BLaER1 (cell line): Measurements from ENCODE around the gene ARHGAP22.

Experiments used
- H3K27ac ChIP-seq: shearing (Covaris generic); formaldehyde crosslinking; 2 replicates; pipeline ENCODE4 v1.8.1; 2022
- H3K27me3 ChIP-seq: shearing (Covaris generic); formaldehyde crosslinking; 2 replicates; pipeline ENCODE4 v1.8.1; 2022
- H3K36me3 ChIP-seq: shearing (Covaris generic); formaldehyde crosslinking; 2 replicates; pipeline ENCODE4 v1.8.1; 2022
- H3K4me1 ChIP-seq: shearing (Covaris generic); formaldehyde crosslinking; 2 replicates; pipeline ENCODE4 v1.8.1; 2022
- H3K4me2 ChIP-seq: shearing (Covaris generic); formaldehyde crosslinking; 2 replicates; pipeline ENCODE4 v1.8.1; 2022
- H3K4me3 ChIP-seq: shearing (Covaris generic); formaldehyde crosslinking; 2 replicates; pipeline ENCODE4 v1.8.1; 2022
- H3K9ac ChIP-seq: shearing (Covaris generic); formaldehyde crosslinking; 2 replicates; pipeline ENCODE4 v1.8.1; 2022
- H3K9me3 ChIP-seq: shearing (Covaris generic); formaldehyde crosslinking; 2 replicates; pipeline ENCODE4 v1.8.1; 2022
- H4K20me1 ChIP-seq: shearing (Covaris generic); formaldehyde crosslinking; 2 replicates; pipeline ENCODE4 v1.8.1; 2022
- Cebpa-rat ChIP-seq: shearing (Covaris generic); IDR thresholded peaks from 2 replicates; pipeline ENCODE4 v1.8.1; 2022

ARHGAP22 gene

GRCh38 chr10:48501787-48502771 is 102.8 kb downstream of the ARHGAP22 start:
- no peak for TF ChIP-seq Cebpa-rat
- Histone ChIP-seq H3K9me3 (no peaks in the 10 kb centered on the region), H3K4me1 (0 out of 2 replicates have a peak, but pooled peaks cover 4% of the 10 kb centered on the region), H3K27ac (no peak overlapping the region), H4K20me1 (no peaks in the 10 kb centered on the region), H3K4me2 (no peak overlapping the region), H3K36me3 (no peaks in the 10 kb centered on the region), H3K9ac (no peak overlapping the region), H3K27me3 (no peaks in the 10 kb centered on the region), H3K4me3 (no peak overlapping the region)

- H4K20me1 ChIP-seq = no peaks in the 10 kb centered on the region
- no peaks in the 10 kb centered on the region for H3K27me3 ChIP-seq
These were observed 103.6 kb downstream of the ARHGAP22 start for GRCh38 chr10:48501226-48501625.

GRCh38 chr10:48500771-48501170 is 104.1 kb downstream of the ARHGAP22 start:
- H3K4me1 ChIP-seq = 0 out of 2 replicates have a peak, but pooled peaks cover 4% of the 10 kb centered on the region
- H3K36me3 ChIP-seq = no peaks in the 10 kb centered on the region
- no peak overlapping the region for H3K27ac ChIP-seq
- no peaks in the 10 kb centered on the region for H3K9me3 ChIP-seq
- H4K20me1 ChIP-seq = no peaks in the 10 kb centered on the region
- H3K27me3 ChIP-seq = no peaks in the 10 kb centered on the region
- H3K9ac ChIP-seq = no peak overlapping the region
- H3K4me2 ChIP-seq = no peak overlapping the region
- no peak for TF ChIP-seq Cebpa-rat
- H3K4me3 ChIP-seq = no peak overlapping the region

More at GRCh38 chr10:48501226-48501625, 103.6 kb downstream of the ARHGAP22 start:
- H3K36me3 ChIP-seq = no peaks in the 10 kb centered on the region
- H3K9ac ChIP-seq = no peak overlapping the region
- no peaks in the 10 kb centered on the region for H3K9me3 ChIP-seq
- no peak overlapping the region for H3K4me2 ChIP-seq
- no peak overlapping the region for H3K4me3 ChIP-seq
- TF ChIP-seq Cebpa-rat = no peak
- H3K4me1 ChIP-seq = 0 out of 2 replicates have a peak, but pooled peaks cover 4% of the 10 kb centered on the region
- no peak overlapping the region for H3K27ac ChIP-seq

- TF ChIP-seq Cebpa-rat = no peak
- H4K20me1 ChIP-seq = no peaks in the 10 kb centered on the region
- no peaks in the 10 kb centered on the region for H3K36me3 ChIP-seq
- H3K4me1 ChIP-seq = peaks cover 12% of the 10 kb centered on the region
- no peaks in the 10 kb centered on the region for H3K27me3 ChIP-seq
- no peak overlapping the region for H3K27ac ChIP-seq
- H3K9me3 ChIP-seq = no peaks in the 10 kb centered on the region
- no peak overlapping the region for H3K9ac ChIP-seq
- no peak overlapping the region for H3K4me3 ChIP-seq
- H3K4me2 ChIP-seq = no peak overlapping the region
These were observed 105.8 kb downstream of the ARHGAP22 start for GRCh38 chr10:48498940-48499510.

- TF ChIP-seq Cebpa-rat = no peak
- no peak overlapping the region for H3K4me2 ChIP-seq
- no peaks in the 10 kb centered on the region for H3K27me3 ChIP-seq
- peaks cover 21% of the 10 kb centered on the region for H3K4me1 ChIP-seq
- H3K4me3 ChIP-seq = no peak overlapping the region
- H3K36me3 ChIP-seq = no peaks in the 10 kb centered on the region
- no peaks in the 10 kb centered on the region for H4K20me1 ChIP-seq
- no peak overlapping the region for H3K9ac ChIP-seq
- no peaks in the 10 kb centered on the region for H3K9me3 ChIP-seq
- no peak overlapping the region for H3K27ac ChIP-seq
These were observed 106.8 kb downstream of the ARHGAP22 start for GRCh38 chr10:48497780-48498770.

GRCh38 chr10:48496831-48497779 is 107.8 kb downstream of the ARHGAP22 start:
- no peak for TF ChIP-seq Cebpa-rat
- Histone ChIP-seq H3K4me3 (no peak overlapping the region), H3K4me2 (no peak overlapping the region)

GRCh38 chr10:48496105-48496830 is 108.6 kb downstream of the ARHGAP22 start:
- H3K9me3 ChIP-seq = no peaks in the 10 kb centered on the region
- no peak overlapping the region for H3K27ac ChIP-seq
- H3K9ac ChIP-seq = no peak overlapping the region
- no peak overlapping the region for H3K4me3 ChIP-seq
- no peaks in the 10 kb centered on the region for H3K36me3 ChIP-seq
- H4K20me1 ChIP-seq = no peaks in the 10 kb centered on the region
- H3K27me3 ChIP-seq = no peaks in the 10 kb centered on the region
- H3K4me2 ChIP-seq = no peak overlapping the region
- H3K4me1 ChIP-seq = peaks cover 23% of the 10 kb centered on the region
- no peak for TF ChIP-seq Cebpa-rat

More at GRCh38 chr10:48496831-48497779, 107.8 kb downstream of the ARHGAP22 start:
- H3K4me1 ChIP-seq = peaks cover 24% of the 10 kb centered on the region
- H3K9ac ChIP-seq = no peak overlapping the region
- H4K20me1 ChIP-seq = no peaks in the 10 kb centered on the region
- H3K27me3 ChIP-seq = no peaks in the 10 kb centered on the region
- H3K27ac ChIP-seq = no peak overlapping the region
- no peaks in the 10 kb centered on the region for H3K36me3 ChIP-seq
- no peaks in the 10 kb centered on the region for H3K9me3 ChIP-seq

- H3K4me1 ChIP-seq = peaks cover 20% of the 10 kb centered on the region
- no peak overlapping the region for H3K4me3 ChIP-seq
These were observed 109.4 kb downstream of the ARHGAP22 start for GRCh38 chr10:48495282-48496045.

More at GRCh38 chr10:48495282-48496045, 109.4 kb downstream of the ARHGAP22 start:
- H4K20me1 ChIP-seq = no peaks in the 10 kb centered on the region
- no peaks in the 10 kb centered on the region for H3K27me3 ChIP-seq
- H3K27ac ChIP-seq = no peak overlapping the region
- H3K36me3 ChIP-seq = no peaks in the 10 kb centered on the region
- no peaks in the 10 kb centered on the region for H3K9me3 ChIP-seq
- TF ChIP-seq Cebpa-rat = no peak
- no peak overlapping the region for H3K4me2 ChIP-seq
- H3K9ac ChIP-seq = no peak overlapping the region
